ENCODE data around the gene HUWE1. TPM values are rescaled to one million over a fixed set of nuclear protein-coding genes. Genes with fewer than 3 reads are reported as not detected.

HUWE1 gene
- total and polyA plus RNA-seq, 2 experiments from 2014 or later: 61.2 to 225 TPM

GRCh38 chrX:53656845-53657244 is 29.7 kb downstream of the HUWE1 start:
- H3K36me3 Mint-ChIP-seq (ENCODE audit: low read depth): peaks cover 33% of the 10 kb centered on the region
- no peaks in the 10 kb centered on the region for H3K27me3 Mint-ChIP-seq (ENCODE audit: insufficient read depth, low read depth, poor library complexity)
- Histone ChIP-seq H3K4me3 (no peak overlapping the region), H3F3A (replicated peaks; ENCODE audit: low read depth) (no peaks in the 10 kb centered on the region), H3K4me1 (ENCODE audit: insufficient read depth) (no peaks in the 10 kb centered on the region), H3K4me2 (no peak overlapping the region), H2AFZ (no peak overlapping the region), H3K79me2 (replicated peaks; ENCODE audit: insufficient read depth) (peaks cover 99% of the 10 kb centered on the region), H3K27me3 (ENCODE audit: insufficient read depth) (no peaks in the 10 kb centered on the region), H4K20me1 (replicated peaks; ENCODE audit: insufficient read depth) (peaks cover 16% of the 10 kb centered on the region), H3K36me3 (ENCODE audit: insufficient read depth) (peaks cover 2% of the 10 kb centered on the region), H3K27ac (ENCODE audit: low read depth) (no peak overlapping the region), H3K9me2 (ENCODE audit: insufficient read depth) (no peaks in the 10 kb centered on the region)
- H3K4me3 Mint-ChIP-seq: no peak overlapping the region
- no peaks in the 10 kb centered on the region; the same call in 2 of the 3 replicates for H3K4me1 Mint-ChIP-seq
- TF ChIP-seq EZH2phosphoT487 (IDR thresholded peaks at IDR 0.05; ENCODE audit: unreplicated experiment) (no peak), POLR2AphosphoS5 (IDR thresholded peaks at IDR 0.05; ENCODE audit: low read depth) (no peak), CTCF (conservative IDR thresholded peaks at IDR 0.05; ENCODE audit: low read depth in 2 of 2) (no peak), REST (IDR thresholded peaks at IDR 0.05; ENCODE audit: unreplicated experiment) (no peak), ZNF462 (CRISPR knock-in tag; IDR thresholded peaks at IDR 0.05) (no peak), ETS1 (IDR thresholded peaks at IDR 0.05) (no peak), JUNB (IDR thresholded peaks at IDR 0.05; ENCODE audit: unreplicated experiment) (no peak), STAT1 (IDR thresholded peaks at IDR 0.05; ENCODE audit: unreplicated experiment) (no peak), CREB1 (CRISPR knock-in tag; IDR thresholded peaks at IDR 0.05; ENCODE audit: low read depth) (no peak), EZH2 (IDR thresholded peaks at IDR 0.05; ENCODE audit: low read depth, unreplicated experiment) (no peak), ZNF331 (CRISPR knock-in tag; IDR thresholded peaks at IDR 0.05; ENCODE audit: low read depth) (no peak), NANOG (IDR thresholded peaks at IDR 0.05; ENCODE audit: borderline replicate concordance) (no peak), ZNF114 (CRISPR knock-in tag; IDR thresholded peaks at IDR 0.05) (no peak)
- ATAC-seq: no peak
- DNase-seq (ENCODE audit: low spot score): no peak
- no peak overlapping the region for H3K27ac Mint-ChIP-seq
- no peaks in the 10 kb centered on the region for H3K9me3 Mint-ChIP-seq

Data from GM23338 (cell line).